ENCODE results near the gene MMP21. TPM values are rescaled to one million over a fixed set of nuclear protein-coding genes. Genes with fewer than 3 reads are reported as not detected.

The MMP21 gene
- total RNA-seq, 1 experiment from 2014 or later = not detected

- Mint-ChIP-seq H3K4me3 (no peak overlapping the region), H3K36me3 (ENCODE audit: insufficient read depth in 1 of 3, low read depth in 3 of 3) (peaks cover 3 to 32% (median 25%) of the 10 kb centered on the region in 3 experiments), H3K27ac (no peak overlapping the region), H3K9me3 (no peaks in the 10 kb centered on the region), H3K27me3 (ENCODE audit: low read depth) (no peaks in the 10 kb centered on the region), H3K4me1 (no peaks in the 10 kb centered on the region)
- H2AK5ac ChIP-seq (ENCODE audit: insufficient read length, low read length) = no peak overlapping the region
- H3K4me2 ChIP-seq (ENCODE audit: insufficient read depth, insufficient read length, low read length) = no peak overlapping the region
- no peak overlapping the region for H4K91ac ChIP-seq (ENCODE audit: insufficient read length, low read depth, low read length)
- no peak overlapping the region for H2BK20ac ChIP-seq (ENCODE audit: low read depth, low read length, poor library complexity, severe bottlenecking)
- H3K9me3 ChIP-seq (ENCODE audit: control insufficient read depth, low read depth, low read length) = no peaks in the 10 kb centered on the region
- no peak overlapping the region for H2BK5ac ChIP-seq (ENCODE audit: insufficient read length, low read length)
- no peak overlapping the region for H3K14ac ChIP-seq (ENCODE audit: insufficient read depth, low read length)
- H2AFZ ChIP-seq (ENCODE audit: low read length) = no peak overlapping the region
- H3K27me3 ChIP-seq (ENCODE audit: insufficient read depth, low read length) = no peaks in the 10 kb centered on the region
- no peak overlapping the region for H2BK15ac ChIP-seq (ENCODE audit: low read depth, low read length)
- no peak overlapping the region for H3K4ac ChIP-seq (ENCODE audit: low read depth, low read length)
- no peaks in the 10 kb centered on the region for H3K4me1 ChIP-seq (ENCODE audit: insufficient read depth, low read length)
- no peak overlapping the region for H2BK12ac ChIP-seq (ENCODE audit: insufficient read length, low read depth, low read length)
- TF ChIP-seq CTCF (conservative IDR thresholded peaks at IDR 0.05) = no peak
- no peaks in the 10 kb centered on the region for H3K79me2 ChIP-seq (ENCODE audit: insufficient read depth, low read length)
- no peaks in the 10 kb centered on the region for H3K23me2 ChIP-seq (ENCODE audit: insufficient read length, low read depth, low read length, poor library complexity, severe bottlenecking)
- H3K56ac ChIP-seq (ENCODE audit: insufficient read length, low read depth, low read length) = no peak overlapping the region
- no peak for DNase-seq
- H3K23ac ChIP-seq (ENCODE audit: insufficient read length, low read depth, low read length) = no peak overlapping the region
- WGBS (ENCODE audit: extremely low coverage, insufficient read length, low lambda C conversion rate) = no CpG with 5 or more reads among the region's 2 CpGs
- H4K8ac ChIP-seq (replicated peaks; ENCODE audit: insufficient read length, low read depth, low read length) = no peak overlapping the region
- no peak overlapping the region for H3K27ac ChIP-seq (ENCODE audit: insufficient read length, low read depth, low read length)
- H3K79me1 ChIP-seq (ENCODE audit: insufficient read depth, low read depth, low read length, poor library complexity, severe bottlenecking) = no peaks in the 10 kb centered on the region
- no peak overlapping the region for H3K18ac ChIP-seq (ENCODE audit: insufficient read length, low read depth, low read length)
- H3K9ac ChIP-seq (ENCODE audit: extremely low read depth, insufficient read length, low read length) = no peak overlapping the region
- H4K5ac ChIP-seq (ENCODE audit: insufficient read length, low read depth, low read length) = no peak overlapping the region
- H4K20me1 ChIP-seq (ENCODE audit: control insufficient read depth, insufficient read depth, insufficient read length) = no peaks in the 10 kb centered on the region
- H2BK120ac ChIP-seq (ENCODE audit: low read depth, low read length, poor library complexity, severe bottlenecking) = no peak overlapping the region
- no peak overlapping the region for H3T11ph ChIP-seq (ENCODE audit: low read length)
Measured at GRCh38 chr10:125795128-125795527, 19.5 kb upstream of the MMP21 start.

Measured in H9 (cell line).